Mucosa of descending colon (tissue), 3 donors: ENCODE results near the gene PLK2. TPM values are rescaled to one million over a fixed set of nuclear protein-coding genes. Genes with fewer than 3 reads are reported as not detected.

Experiments
- ATAC-seq: fragments of 200-7000 bp; cut with Tn5 transposase; one replicate; pipeline ENCODE4 v1.9.1; 2020; ENCODE audit warnings: mild to moderate bottlenecking, moderate library complexity
- DNase-seq, 3 donors: peaks; one replicate each; pipeline ENCODE4 v3.0.0-alpha.2; 2020
- H3K36me3 ChIP-seq: fragments of 200-600 bp; one replicate; pipeline ENCODE4 v1.8.0; 2021; ENCODE audit warnings: low read depth, mild to moderate bottlenecking
- H3K4me1 ChIP-seq: fragments of 200-600 bp; one replicate; pipeline ENCODE4 v1.8.0; 2021; ENCODE audit warnings: low read depth, mild to moderate bottlenecking
- H3K4me3 ChIP-seq: fragments of 200-600 bp; one replicate; pipeline ENCODE4 v1.8.0; 2021; ENCODE audit warnings: mild to moderate bottlenecking
- H3K9me3 ChIP-seq: fragments of 200-600 bp; one replicate; pipeline ENCODE4 v1.8.0; 2021; ENCODE audit warnings: mild to moderate bottlenecking
- CTCF ChIP-seq: fragments of 200-600 bp; IDR thresholded peaks from one replicate; pipeline ENCODE4 v1.8.0; 2022; ENCODE audit warnings: antibody characterized with exemption, mild to moderate bottlenecking
- intact Hi-C, 2 donors: fragments of 100-400 bp; cut with DNase I in 1 of 2; cut with micrococcal nuclease in 1 of 2; formaldehyde crosslinking; loops; one replicate each; pipeline versions ENCODE4 v1.11.0 to v1.11.1; 2022; cut with DNase I, micrococcal nuclease
- total RNA-seq, 3 donors: library from RNA; stranded (reverse); fragmentation: NEBNext Ultra II Directional in 2 of 3; extraction: Animal tissue kit (Norgen Biotek cat#: 25700) in 2 of 3; gene quantifications; one replicate each; pipeline versions ENCODE4 v1.2.1 to v1.2.4, GENCODE V29; 2021 to 2023
- donor health status: DM: no; HTN: no; CAD: no; lungs with moderate emphysema.
- donor health status: DM: no; HTN: no; CAD: no.
- donor health status: DM: no; HTN: yes; CAD: no.

Gene PLK2
- total RNA-seq, 3 donors from 2014 or later: 13.0 to 24.7 (median 14.5) TPM

GRCh38 chr5:58411372-58411771 lies 48.5 kb downstream of the PLK2 start:
- Histone ChIP-seq H3K4me3 (no peak overlapping the region), H3K36me3 (no peaks in the 10 kb centered on the region), H3K4me1 (no peaks in the 10 kb centered on the region), H3K9me3 (no peaks in the 10 kb centered on the region)
- no peak for TF ChIP-seq CTCF
- DNase-seq: no peak
- intact Hi-C loops: no loop called here
- no peak for ATAC-seq

GRCh38 chr5:58410441-58410840 lies 49.4 kb downstream of the PLK2 start:
- DNase-seq: peak in 1 of 3 donors; percentile 4
- intact Hi-C loops: no loop called here
- TF ChIP-seq CTCF: no peak
- peak; percentile 45 for ATAC-seq
- Histone ChIP-seq H3K36me3 (no peaks in the 10 kb centered on the region), H3K4me3 (no peak overlapping the region), H3K9me3 (no peaks in the 10 kb centered on the region), H3K4me1 (no peaks in the 10 kb centered on the region)

GRCh38 chr5:58407042-58407719 lies 52.7 kb downstream of the PLK2 start:
- ATAC-seq (no peak), DNase-seq (no peak)
- Histone ChIP-seq H3K4me3 (no peak overlapping the region), H3K9me3 (no peaks in the 10 kb centered on the region), H3K36me3 (no peaks in the 10 kb centered on the region), H3K4me1 (no peaks in the 10 kb centered on the region)
- no peak for TF ChIP-seq CTCF
- intact Hi-C loops: no loop called here

GRCh38 chr5:58406394-58406793 lies 53.5 kb downstream of the PLK2 start:
- Histone ChIP-seq H3K9me3 (no peaks in the 10 kb centered on the region), H3K36me3 (no peaks in the 10 kb centered on the region), H3K4me1 (no peaks in the 10 kb centered on the region), H3K4me3 (no peak overlapping the region)
- ATAC-seq: no peak
- no peak for TF ChIP-seq CTCF
- DNase-seq: no peak
- intact Hi-C loops: no loop called here

GRCh38 chr5:58405175-58405574 lies 54.7 kb downstream of the PLK2 start:
- no peaks in the 10 kb centered on the region for H3K4me1 ChIP-seq
- ATAC-seq (no peak), DNase-seq (no peak)
- no peak overlapping the region for H3K4me3 ChIP-seq
- no peaks in the 10 kb centered on the region for H3K36me3 ChIP-seq
- TF ChIP-seq CTCF: no peak
- no peaks in the 10 kb centered on the region for H3K9me3 ChIP-seq
- intact Hi-C loops: no loop called here

GRCh38 chr5:58404734-58405133 lies 55.2 kb downstream of the PLK2 start:
- no peaks in the 10 kb centered on the region for H3K9me3 ChIP-seq
- no peak for TF ChIP-seq CTCF
- ATAC-seq (no peak), DNase-seq (no peak)
- no peaks in the 10 kb centered on the region for H3K4me1 ChIP-seq
- no peaks in the 10 kb centered on the region for H3K36me3 ChIP-seq
- intact Hi-C loops: no loop called here
- H3K4me3 ChIP-seq: no peak overlapping the region
